GM19099 (cell line): Measurements from ENCODE around the gene SPATA2L.

ENCODE experiments used
- POLR2A ChIP-seq: IDR thresholded peaks from 3 replicates; pipeline ENCODE4 v1.6.1; 2011; ENCODE audit warnings: low read depth; ENCODE audit not compliant: insufficient read length; ENCODE audit errors: extremely low read depth

The SPATA2L gene

DNA sequence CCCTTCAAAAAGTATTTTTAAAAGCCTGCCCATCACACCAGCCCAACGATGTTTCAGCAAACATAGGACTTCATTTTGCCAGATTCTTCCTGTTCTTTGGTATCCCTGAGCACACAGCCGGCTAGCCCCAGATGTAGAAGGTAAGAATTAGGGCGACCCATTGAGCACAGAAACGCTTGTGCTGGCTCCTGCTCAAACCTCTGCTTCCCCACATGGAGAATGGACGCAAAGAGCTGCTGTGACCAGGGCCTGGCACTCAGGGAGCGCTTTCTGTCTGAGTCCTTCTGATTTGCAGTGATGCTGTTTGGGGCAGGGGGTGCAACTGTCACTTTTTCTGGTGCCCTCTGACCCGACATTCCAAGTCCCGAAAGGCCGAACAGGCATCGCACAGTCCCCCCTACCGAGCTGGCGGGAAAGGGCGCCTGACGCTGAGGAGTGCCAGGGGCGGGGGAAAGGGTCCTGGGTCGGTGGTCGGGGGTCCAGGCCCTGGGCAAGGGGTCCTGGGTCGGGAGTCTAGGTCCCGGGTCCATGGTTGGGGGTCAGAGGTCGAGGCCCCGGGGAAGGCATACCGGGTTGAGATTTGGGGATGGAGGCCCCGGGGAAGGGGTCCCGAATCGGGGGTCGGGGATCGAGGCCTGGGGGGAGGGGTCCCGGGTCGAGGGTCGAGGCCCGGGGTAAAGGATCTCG lies 44.9 kb downstream of the SPATA2L start:
- TF ChIP-seq POLR2A = no peak

DNA sequence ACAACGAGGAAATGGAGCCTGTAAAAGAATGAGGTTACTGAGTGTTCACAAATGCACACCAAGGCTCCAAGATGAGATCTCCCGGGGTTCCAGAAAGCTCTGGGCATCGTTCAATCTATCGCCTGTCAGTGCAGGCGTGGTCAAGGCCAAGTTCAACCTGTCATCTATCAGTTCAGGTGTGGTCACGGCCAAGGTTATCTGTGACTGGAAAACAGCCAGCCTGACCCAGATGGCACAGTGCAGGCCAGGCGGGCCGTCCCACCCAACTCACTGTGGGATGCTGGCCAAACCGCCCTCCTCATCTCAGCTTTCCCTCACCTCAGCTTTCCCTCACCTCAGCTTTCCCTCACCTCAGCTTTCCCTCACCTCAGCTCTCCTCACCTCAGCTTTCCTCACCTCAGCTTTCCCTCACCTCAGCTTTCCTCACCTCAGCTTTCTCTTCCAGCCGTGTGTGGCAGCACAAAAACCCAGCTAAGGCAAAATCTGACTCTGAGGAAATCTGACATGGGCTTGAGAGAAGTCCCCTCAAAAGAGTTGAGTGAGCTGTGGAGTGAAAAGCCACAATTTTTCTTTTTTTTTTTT lies 46.4 kb downstream of the SPATA2L start:
- no peak for TF ChIP-seq POLR2A

DNA sequence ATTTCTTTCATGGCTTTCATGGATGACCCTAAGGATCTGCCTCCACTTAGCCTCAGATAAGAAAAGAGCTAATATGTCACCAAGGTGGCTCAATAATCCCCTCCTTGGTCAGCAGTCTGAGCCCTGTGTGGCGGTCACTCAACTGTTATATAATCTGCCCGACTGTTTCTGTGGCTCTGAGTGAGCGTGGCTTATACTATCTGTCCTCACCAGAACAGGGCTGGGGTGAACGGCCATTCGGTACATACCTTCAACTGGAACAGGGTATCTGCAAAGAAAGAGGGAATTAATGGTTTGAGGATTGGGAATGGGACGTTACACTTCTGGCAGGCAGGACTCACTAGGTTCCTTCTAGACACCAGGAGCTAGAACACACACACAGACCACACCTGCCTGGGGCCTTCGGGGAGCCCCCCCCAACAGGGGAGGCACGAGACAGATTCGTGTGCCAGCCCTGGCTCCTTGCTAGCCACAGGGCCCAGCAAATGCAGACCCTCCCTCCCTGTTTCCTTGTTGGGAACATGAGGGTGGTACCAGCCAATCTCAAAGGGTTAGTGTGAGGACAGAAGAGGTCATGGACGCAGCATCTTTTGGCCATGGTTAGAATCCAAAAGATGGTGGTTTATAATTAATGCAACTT lies 47.7 kb downstream of the SPATA2L start:
- TF ChIP-seq POLR2A = no peak

DNA sequence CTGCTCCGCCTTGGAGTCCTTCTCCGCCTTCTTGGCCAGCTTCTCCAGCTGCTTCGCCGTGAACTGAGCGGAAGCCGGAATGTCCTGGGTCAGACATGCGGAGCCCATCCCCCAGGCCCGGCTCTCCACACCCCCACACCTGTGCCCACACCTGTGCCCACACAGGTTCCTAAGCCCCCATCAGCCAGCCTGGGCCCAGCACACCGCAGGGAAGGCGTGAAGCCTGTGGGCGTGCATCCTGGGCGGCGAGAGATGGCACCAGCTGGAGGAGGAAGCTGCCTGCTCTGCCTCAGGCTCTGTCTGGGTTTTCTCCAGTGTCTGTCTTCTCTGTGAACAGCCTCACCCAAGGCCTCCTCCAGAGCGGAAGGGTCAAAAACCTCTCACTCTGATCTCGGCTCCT lies 49.9 kb downstream of the SPATA2L start:
- no peak for TF ChIP-seq POLR2A

DNA sequence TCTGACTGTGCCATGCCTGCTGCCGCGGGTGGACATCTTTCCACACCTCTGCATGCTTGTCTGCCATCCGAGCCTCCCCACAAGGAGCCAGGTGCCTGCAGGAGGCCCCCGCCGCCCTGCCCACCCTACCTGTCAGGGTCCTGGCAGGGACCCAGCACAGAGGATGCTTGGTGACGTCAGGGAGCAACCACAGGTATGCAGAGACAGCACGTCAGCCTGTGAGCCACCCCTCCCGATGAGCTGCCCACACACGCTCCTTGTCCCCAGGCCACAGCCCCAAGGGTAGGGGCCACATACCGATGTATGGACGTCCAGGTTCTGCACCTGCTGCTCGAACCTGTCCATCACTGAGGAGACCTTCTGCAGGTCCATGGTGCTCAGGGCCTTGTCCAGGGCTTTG lies 54.6 kb downstream of the SPATA2L start:
- TF ChIP-seq POLR2A = no peak
